HUES64 (cell line): ENCODE measurements around the gene CRYBA1. TPM values are rescaled to one million over a fixed set of nuclear protein-coding genes. Genes with fewer than 3 reads are reported as not detected.
A peak's percentile ranks its signal among the peaks of the same experiment; 100 is the strongest.
"Not testable (repeated sequence)": the region's sequence is repeated elsewhere in the genome, so short reads cannot be mapped to it uniquely, and the experiment has no call there.

Experiments
- H3K27ac ChIP-seq: 2 replicates; pipeline ENCODE4 v1.7.0; 2013; ENCODE audit warnings: low read depth, low read length, inconsistent platforms
- H3K27me3 ChIP-seq: 2 replicates; pipeline ENCODE4 v1.6.1; 2013; ENCODE audit warnings: mild to moderate bottlenecking, low read length; ENCODE audit not compliant: insufficient read depth
- H3K36me3 ChIP-seq: 2 replicates; pipeline ENCODE4 v1.6.1; 2013; ENCODE audit warnings: mild to moderate bottlenecking, low read length; ENCODE audit not compliant: insufficient read depth
- H3K4me1 ChIP-seq: 2 replicates; pipeline ENCODE4 v1.6.1; 2013; ENCODE audit warnings: mild to moderate bottlenecking, low read length, moderate library complexity; ENCODE audit not compliant: insufficient read depth
- H3K4me3 ChIP-seq: 2 replicates; pipeline ENCODE4 v1.5.1; 2013; ENCODE audit warnings: mild to moderate bottlenecking, low read length, moderate library complexity
- H3K9ac ChIP-seq: 2 replicates; pipeline ENCODE4 v1.6.1; 2013; ENCODE audit warnings: mild to moderate bottlenecking, low read depth, low read length
- H3K9me3 ChIP-seq: 2 replicates; pipeline ENCODE4 v1.6.1; 2013; ENCODE audit warnings: low read depth, low read length; ENCODE audit not compliant: insufficient read depth
- WGBS: fragments of 150-250, 120-280 bp; methylation state at CpG from one replicate; pipeline ENCODE4 v1.1.7; 2013; ENCODE audit warnings: missing lambda C conversion rate; 5-methylcytosine and 5-hydroxymethylcytosine counted together
- polyA plus RNA-seq, 2 experiments: library from polyadenylated mRNA; stranded (reverse); fragments of 50-300 nt; gene quantifications; one replicate each; pipeline ENCODE4 v1.2.3, GENCODE V29; 2013

The CRYBA1 gene, protein sequence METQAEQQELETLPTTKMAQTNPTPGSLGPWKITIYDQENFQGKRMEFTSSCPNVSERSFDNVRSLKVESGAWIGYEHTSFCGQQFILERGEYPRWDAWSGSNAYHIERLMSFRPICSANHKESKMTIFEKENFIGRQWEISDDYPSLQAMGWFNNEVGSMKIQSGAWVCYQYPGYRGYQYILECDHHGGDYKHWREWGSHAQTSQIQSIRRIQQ
- not detected for polyA plus RNA-seq (2013, experiment 1 of 2)
- not detected for polyA plus RNA-seq (2013, experiment 2 of 2)

DNA sequence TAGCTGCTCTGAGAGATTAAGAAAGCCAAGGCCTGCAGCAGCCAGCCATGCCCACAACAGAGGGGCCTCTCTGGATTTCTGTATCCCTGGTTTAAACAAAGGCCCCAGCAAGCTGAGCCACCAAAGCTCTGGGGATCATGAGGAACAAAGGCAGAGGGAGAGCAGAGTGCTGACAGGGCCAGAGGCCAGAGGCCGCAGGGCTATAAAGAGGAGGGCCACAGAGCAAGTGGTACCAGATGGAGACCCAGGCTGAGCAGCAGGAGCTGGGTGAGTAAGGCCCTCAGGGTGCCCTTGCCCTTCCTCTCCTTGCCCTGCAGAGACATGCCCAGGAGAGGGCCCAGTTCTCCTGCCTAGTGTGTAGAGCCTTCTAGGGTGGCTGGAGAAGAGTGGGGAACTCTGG lies at the start of gene CRYBA1:
CRYBA1 (plus strand) TSS at position 232 of the 400 bp plus-strand sequence; CDS start at position 237, 5 bp downstream.
- no peak within 1 kb of the TSS for H3K4me3 ChIP-seq
- WGBS: 81% methylated on average over 1 of the region's 1 CpG
- H3K9ac ChIP-seq: peak within 1 kb of the TSS; percentile 22; the same call in 1 of the 2 replicates
- H3K36me3 ChIP-seq: no peaks in the 10 kb centered on the region
- H3K9me3 ChIP-seq: no peaks in the 10 kb centered on the region
- no peaks in the 10 kb centered on the region for H3K27me3 ChIP-seq
- peaks cover 9% of the 10 kb centered on the region for H3K4me1 ChIP-seq
- peak within 1 kb of the TSS; percentile 3; the same call in 1 of the 2 replicates for H3K27ac ChIP-seq

DNA sequence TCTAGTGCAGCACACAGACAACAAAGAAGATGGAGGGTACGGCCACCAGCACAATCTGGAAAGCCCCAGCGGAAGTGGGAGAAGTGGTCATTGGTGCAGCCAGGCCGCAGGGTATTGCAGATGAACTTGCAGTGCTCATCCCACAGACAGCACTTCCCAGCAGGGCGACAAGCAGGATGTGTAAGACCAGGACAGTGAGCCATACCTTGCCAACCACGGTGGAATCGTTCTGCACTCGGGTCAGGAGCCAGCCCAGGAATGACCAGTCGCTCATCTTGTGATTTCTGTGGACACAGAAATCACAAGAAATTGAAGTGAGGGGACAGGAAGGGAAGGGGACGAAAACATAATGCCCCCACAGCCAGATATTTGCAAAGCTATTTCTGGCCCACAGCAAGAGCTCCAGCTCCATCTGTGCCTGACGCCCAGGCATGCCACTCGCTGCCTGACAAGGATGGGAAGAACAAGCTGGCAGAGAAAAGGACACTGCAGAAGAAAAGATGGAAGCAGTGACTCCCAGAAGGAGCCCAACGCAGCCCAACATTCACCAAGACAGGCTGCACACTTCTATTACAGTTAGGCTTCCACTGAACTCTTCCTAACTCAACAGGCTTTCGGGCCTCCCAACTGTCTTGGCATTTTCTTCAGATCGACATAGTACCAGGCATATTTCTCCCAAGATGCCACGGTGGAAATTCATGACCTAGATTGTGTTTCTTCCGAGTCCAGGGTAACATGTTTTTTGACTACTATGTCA lies 49.0 kb upstream of the CRYBA1 start:
- Histone ChIP-seq H3K27me3 (no peaks in the 10 kb centered on the region), H3K9me3 (no peaks in the 10 kb centered on the region), H3K27ac (no peak overlapping the region), H3K36me3 (no peaks in the 10 kb centered on the region), H3K9ac (no peak overlapping the region), H3K4me1 (peaks cover 7% of the 10 kb centered on the region; the same call in 1 of the 2 replicates), H3K4me3 (no peak overlapping the region)
- WGBS: 90% methylated on average over 16 of the region's 16 CpGs

DNA sequence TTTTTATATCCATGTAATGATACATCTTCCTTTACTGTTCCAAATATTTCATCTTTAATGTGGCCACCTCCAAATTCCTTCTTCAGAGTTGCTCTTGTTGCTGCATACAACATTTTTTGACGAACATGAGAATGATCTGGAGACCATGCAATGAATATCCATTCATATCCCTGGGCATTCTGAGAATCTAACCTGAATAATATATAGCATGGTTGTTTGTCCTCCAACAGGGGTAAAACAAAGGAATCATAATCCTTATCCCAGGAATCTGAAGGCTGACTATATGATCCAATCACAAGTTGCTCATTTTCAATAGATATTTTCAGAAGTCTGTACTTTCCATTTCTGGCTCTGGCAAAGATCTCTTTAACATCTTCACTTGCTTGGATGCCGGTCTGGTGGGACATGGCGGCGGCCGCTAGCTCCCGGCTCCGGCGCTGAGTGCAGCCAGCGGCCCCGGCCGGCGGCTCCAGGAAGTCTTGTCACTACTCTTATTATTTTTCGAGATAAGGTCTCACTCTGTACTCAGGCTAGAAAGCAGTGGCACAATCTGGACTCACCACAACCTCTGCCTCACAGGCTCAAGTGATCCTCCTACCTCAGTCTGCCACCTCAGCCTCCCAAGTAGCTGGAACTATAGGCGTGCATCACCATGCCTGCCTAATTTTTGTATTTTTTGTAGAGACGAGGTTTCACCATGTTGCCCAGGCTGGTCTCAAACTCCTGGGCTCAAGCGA lies 42.4 kb upstream of the CRYBA1 start:
- H3K4me3 ChIP-seq, H3K27ac ChIP-seq, H3K36me3 ChIP-seq, H3K9ac ChIP-seq, H3K27me3 ChIP-seq, H3K9me3 ChIP-seq, H3K4me1 ChIP-seq: not testable (repeated sequence)
- 91% methylated on average over 16 of the region's 16 CpGs for WGBS

DNA sequence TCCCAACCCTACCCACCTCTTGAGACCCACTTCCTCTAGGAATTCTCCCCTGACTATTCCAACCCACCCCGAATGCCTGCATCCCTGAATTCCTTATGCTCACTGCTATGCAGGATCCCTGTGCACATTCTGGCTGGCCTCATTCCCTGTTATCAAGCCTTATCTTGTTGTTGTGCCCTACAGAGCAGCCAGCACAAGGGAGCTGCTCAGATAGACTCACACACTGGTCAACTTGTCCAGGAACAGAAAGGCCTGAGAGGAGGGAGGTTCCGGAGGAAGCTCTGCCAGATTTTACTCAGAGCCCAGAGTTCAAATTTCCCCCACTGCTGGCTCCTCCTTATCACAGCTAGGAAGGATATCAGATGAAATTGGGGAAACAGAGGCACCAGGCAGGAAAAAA lies 41.6 kb upstream of the CRYBA1 start:
- Histone ChIP-seq H3K4me3 (no peak overlapping the region), H3K27ac (no peak overlapping the region), H3K36me3 (no peaks in the 10 kb centered on the region), H3K27me3 (no peaks in the 10 kb centered on the region), H3K9ac (no peak overlapping the region), H3K4me1 (peaks cover 9% of the 10 kb centered on the region), H3K9me3 (no peaks in the 10 kb centered on the region)
- 86% methylated on average over 2 of the region's 2 CpGs for WGBS

DNA sequence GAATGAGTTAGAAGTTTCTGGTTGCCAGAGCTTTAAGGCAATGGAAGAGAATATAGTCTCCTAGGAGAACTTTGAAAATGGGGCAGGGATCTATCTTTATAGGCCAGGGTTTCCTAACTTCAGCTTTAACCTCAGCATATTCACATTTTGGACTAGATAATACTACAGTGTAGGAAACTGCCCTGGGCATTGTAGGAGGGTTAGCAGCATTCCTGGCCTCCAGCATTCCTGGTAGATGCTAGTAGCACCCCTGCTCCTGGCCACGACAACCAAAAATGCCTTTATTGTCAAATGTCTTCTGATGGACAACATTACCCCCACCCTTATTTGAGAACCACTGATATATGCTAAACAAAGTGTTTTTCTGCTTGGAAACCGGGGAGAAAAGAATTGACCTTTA lies 38.7 kb upstream of the CRYBA1 start:
- WGBS: 87% methylated on average over 2 of the region's 2 CpGs
- Histone ChIP-seq H3K36me3 (no peaks in the 10 kb centered on the region), H3K4me1 (peaks cover 9% of the 10 kb centered on the region), H3K27ac (no peak overlapping the region), H3K27me3 (no peaks in the 10 kb centered on the region), H3K9me3 (no peaks in the 10 kb centered on the region), H3K9ac (no peak overlapping the region), H3K4me3 (no peak overlapping the region)

DNA sequence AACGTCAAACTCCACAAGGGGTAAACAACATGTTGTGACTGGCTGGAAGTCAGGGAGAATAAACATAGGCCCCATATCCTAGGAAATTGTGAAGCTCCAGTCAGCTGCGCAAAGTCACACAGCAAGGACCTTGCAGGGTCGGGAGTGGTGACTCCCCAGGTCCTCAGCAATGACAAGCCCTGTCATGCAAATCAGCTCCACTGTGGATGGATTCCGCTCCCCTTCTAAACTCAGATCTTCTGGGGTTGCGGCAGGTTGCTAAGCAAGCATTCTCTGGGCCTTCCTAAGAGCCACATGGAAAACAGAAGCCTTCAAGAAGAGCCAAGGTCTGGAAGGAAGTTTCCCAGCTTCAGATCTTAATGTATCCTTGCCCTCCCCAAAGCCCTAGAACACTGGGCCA lies 37.6 kb upstream of the CRYBA1 start:
- Histone ChIP-seq H3K4me3 (no peak overlapping the region), H3K36me3 (no peaks in the 10 kb centered on the region), H3K9ac (no peak overlapping the region), H3K4me1 (peaks cover 9% of the 10 kb centered on the region), H3K27ac (no peak overlapping the region), H3K27me3 (no peaks in the 10 kb centered on the region), H3K9me3 (no peaks in the 10 kb centered on the region)
- 76% methylated on average over 5 of the region's 5 CpGs for WGBS

DNA sequence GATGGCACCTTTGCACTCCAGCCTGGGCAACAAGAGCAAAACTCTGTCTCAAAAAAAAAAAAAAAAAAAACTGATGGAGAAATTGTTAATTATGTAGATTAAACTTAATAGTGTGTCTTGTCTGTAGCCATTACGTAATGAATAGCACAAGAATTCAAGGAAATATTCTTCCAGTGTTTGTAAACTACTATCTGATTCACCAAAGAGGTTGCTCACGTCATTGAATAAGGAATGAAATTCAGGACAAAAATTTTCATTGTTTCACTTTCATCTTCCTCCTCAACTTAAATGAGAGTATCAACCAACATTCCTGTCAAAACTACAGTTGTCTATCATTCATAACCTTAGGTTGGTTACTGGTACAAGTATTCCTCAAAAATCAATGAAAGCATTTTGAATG lies 35.8 kb upstream of the CRYBA1 start:
- no peak overlapping the region for H3K4me3 ChIP-seq
- H3K27ac ChIP-seq: no peak overlapping the region
- H3K36me3 ChIP-seq: no peaks in the 10 kb centered on the region
- H3K4me1 ChIP-seq: peaks cover 9% of the 10 kb centered on the region
- H3K27me3 ChIP-seq: no peaks in the 10 kb centered on the region
- no peaks in the 10 kb centered on the region for H3K9me3 ChIP-seq
- 94% methylated on average over 2 of the region's 2 CpGs for WGBS
- no peak overlapping the region for H3K9ac ChIP-seq

DNA sequence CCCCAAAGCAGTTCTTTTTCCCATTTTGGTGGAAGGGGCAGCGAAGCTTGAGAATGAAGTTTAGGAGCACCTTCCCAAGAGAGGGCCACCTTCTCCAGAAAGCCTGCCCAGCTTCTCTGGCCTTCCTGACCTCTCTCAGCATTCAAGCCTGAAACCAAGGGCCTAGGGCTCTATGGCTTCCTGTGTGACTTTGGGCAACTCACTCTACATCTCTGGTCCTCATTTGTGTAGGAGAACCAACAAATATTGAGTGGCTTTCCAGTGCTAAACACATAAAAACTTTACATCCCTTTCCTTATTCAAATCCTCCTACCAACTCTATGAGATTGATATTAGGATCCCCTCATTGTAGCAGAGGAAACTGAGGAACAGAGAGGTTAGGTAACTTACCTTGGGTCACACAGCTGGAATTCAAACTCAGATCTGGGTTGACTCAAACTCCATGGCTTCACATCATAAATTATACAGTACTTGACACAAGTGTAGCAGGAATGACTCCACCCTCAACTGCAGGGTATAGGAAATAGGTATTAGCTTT lies 34.5 kb upstream of the CRYBA1 start:
- H3K9ac ChIP-seq: no peak overlapping the region
- H3K36me3 ChIP-seq: no peaks in the 10 kb centered on the region
- 95% methylated on average over 1 of the region's 1 CpG for WGBS
- no peak overlapping the region for H3K27ac ChIP-seq
- no peaks in the 10 kb centered on the region for H3K9me3 ChIP-seq
- H3K4me1 ChIP-seq: peaks cover 9% of the 10 kb centered on the region
- H3K27me3 ChIP-seq: no peaks in the 10 kb centered on the region
- no peak overlapping the region for H3K4me3 ChIP-seq

DNA sequence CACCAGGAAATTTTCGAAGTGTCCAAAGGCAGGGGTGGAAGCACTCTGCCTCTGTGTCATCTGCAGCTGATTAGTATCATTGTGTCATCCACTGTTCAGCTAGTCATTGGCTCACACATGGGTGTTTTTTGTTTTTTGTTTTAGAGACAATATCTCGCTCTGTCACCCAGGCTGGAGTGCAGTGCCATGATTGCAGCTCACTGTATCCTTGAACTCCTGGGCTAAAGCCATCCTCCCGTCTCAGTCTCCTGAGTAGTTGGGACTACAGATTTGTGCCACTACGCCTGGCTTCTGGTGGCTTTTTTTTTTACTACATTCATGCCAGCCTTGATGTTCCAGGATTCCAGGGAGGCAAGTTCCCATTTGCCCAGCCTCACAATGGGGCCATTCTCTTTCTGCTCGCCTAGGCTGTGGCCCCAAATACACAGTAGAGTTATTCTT lies 34.0 kb upstream of the CRYBA1 start:
- Histone ChIP-seq H3K27me3 (no peaks in the 10 kb centered on the region), H3K4me1 (peaks cover 5% of the 10 kb centered on the region), H3K9ac (no peak overlapping the region), H3K9me3 (no peaks in the 10 kb centered on the region), H3K36me3 (no peaks in the 10 kb centered on the region), H3K27ac (no peak overlapping the region), H3K4me3 (no peak overlapping the region)
- 94% methylated on average over 5 of the region's 5 CpGs for WGBS

DNA sequence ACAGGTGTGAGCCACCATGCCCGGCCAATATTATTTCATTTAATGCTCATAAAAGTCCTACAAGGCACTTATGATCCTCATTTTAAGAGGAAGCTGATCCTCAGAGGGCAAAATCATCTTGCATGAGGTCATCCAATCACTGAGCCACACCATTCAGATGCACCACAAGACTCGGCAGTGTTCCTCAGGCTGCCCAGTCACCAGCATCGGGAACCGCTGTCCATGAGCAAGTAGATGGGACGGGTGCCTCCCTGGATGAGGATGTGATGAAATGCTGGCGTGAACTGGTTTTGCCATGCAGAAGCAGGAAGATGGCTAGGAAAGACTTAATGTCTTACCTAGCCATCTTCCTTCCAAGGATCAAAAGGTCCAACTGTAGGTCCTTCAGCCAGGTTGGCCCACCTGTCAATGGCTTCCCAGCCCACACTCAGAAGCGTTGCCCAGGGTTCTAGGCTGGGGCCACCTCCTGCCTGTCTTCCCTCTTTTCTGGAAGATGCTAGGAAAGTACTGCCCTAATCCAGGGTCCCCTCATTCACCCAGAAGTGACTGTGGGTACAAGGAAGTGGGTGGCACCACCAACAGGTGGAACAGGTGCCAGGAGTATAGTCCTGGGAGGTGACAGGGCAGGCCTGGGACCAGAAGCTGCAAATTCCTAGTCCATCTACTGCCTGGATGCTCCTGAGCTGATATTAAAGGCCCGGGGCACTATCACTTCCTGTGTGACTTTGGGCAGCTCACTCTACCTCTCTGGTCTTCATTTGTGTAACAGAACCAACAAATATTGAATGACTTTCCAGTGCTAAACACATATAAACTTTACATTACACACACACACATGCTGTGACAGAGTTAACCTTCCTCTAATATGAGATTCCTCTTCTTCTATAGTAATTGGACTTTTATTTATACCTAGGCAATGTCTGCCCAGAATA lies 32.2 kb upstream of the CRYBA1 start:
- 92% methylated on average over 8 of the region's 8 CpGs for WGBS
- H3K27me3 ChIP-seq: no peaks in the 10 kb centered on the region
- H3K4me3 ChIP-seq: no peak overlapping the region
- H3K36me3 ChIP-seq: no peaks in the 10 kb centered on the region
- H3K9me3 ChIP-seq: no peaks in the 10 kb centered on the region
- no peak overlapping the region for H3K27ac ChIP-seq
- peaks cover 3% of the 10 kb centered on the region; the same call in 1 of the 2 replicates for H3K4me1 ChIP-seq
- H3K9ac ChIP-seq: no peak overlapping the region
